Measurements from ENCODE around the gene CCNI.
"Not testable (repeated sequence)": the region's sequence is repeated elsewhere in the genome, so short reads cannot be mapped to it uniquely, and the experiment has no call there.

The CCNI gene, protein sequence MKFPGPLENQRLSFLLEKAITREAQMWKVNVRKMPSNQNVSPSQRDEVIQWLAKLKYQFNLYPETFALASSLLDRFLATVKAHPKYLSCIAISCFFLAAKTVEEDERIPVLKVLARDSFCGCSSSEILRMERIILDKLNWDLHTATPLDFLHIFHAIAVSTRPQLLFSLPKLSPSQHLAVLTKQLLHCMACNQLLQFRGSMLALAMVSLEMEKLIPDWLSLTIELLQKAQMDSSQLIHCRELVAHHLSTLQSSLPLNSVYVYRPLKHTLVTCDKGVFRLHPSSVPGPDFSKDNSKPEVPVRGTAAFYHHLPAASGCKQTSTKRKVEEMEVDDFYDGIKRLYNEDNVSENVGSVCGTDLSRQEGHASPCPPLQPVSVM

GRCh38 chr4:77075869-77076799 is at the start of gene CCNI:
Gene CCNI (minus strand): TSS chr4:77075989. CDS start chr4:77066362, 9,627 bp downstream.
- peak; percentile 85 for DNase-seq

DNA sequence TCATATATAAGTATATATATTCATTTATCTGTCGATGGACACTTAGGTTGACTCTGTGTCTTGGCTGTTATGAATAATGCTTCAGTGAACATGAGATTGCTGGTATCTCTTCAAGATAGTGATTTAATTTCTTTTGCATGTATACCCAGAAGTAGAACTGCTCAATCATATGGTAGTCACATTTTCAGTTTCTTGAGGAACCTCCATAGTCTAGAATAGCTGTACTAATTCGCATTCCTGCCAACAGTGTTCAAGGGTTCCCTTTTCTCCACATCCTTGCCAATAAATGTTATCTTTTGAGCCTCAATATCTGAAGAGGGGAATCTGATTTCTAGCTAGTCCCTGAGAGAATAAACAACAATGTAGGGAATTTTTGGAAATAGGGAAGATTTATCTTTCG is 48.8 kb upstream of the CCNI start:
- DNase-seq, result no peak

DNA sequence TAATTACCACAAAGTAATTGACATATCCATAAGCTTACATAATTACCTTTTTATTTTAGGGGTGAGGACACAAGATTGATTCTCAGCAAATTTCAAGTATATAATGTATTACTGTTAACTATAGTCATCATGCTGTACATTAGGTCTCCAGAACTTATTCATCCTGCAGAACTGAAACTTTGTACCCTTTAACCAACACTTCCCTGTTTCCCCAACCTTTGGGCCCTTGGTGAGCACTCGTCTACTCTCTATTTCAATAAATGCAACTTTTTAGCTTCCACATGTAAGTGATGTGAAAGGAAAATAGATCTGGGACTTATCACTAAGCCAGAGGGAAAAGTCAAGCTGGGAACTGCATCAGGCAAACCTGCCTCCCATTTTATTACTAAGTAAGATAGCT is 47.6 kb upstream of the CCNI start:
- DNase-seq, result no peak

DNA sequence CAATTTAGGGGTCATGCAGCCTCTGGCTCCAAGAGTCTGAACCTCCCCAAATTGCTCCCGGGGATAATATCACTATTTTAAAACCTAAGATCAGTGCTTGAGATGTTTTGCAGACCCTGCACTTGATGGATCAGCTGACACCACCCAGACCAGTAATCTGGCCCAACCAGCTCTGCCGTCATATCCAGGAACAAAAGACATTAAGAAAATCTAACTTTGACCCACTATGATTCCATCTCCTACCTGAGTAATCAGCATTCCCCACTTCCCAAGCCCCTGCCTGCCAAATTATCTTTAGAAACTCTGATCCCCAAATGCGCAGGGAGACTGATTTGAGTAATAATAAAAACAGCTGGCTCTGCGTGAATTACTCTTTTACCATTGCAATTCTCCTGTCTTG is 46.9 kb upstream of the CCNI start:
- no peak for DNase-seq

GRCh38 chr4:77121736-77122240 is 46.0 kb upstream of the CCNI start:
- DNase-seq, result no peak

- no peak for DNase-seq
Observed at GRCh38 chr4:77120886-77121508, 45.2 kb upstream of the CCNI start.

GRCh38 chr4:77117721-77118120 is 41.9 kb upstream of the CCNI start:
- no peak for DNase-seq

- no peak for DNase-seq
Observed at GRCh38 chr4:77113069-77113468, 37.3 kb upstream of the CCNI start.

- no peak for DNase-seq
Observed at GRCh38 chr4:77110730-77111129, 34.9 kb upstream of the CCNI start.

- DNase-seq, result no peak
Observed at GRCh38 chr4:77104791-77105540, 29.2 kb upstream of the CCNI start.

GRCh38 chr4:77104388-77104787 is 28.6 kb upstream of the CCNI start:
- DNase-seq, result no peak

DNA sequence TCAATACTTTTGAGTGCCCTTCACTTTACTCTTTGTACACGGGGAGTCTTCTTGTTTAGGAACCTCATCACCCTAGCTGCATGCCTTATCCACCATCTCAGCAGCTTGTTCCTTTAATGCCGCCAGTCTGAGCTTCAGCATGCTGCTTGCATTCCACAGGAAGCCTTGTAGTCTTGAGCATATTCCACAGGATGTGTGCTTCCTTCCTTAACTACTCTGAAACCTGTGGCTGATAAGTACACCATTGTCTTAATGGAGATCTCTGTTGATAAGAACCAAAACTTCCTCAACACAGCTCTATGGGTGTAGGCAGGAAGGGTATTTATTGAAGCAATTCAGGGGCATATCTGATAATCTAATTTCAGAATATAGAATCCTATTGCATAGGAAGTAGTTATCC is 24.4 kb upstream of the CCNI start:
- DNase-seq, result peak; percentile 89

- DNase-seq, result no peak
Observed at GRCh38 chr4:77097611-77098010, 21.8 kb upstream of the CCNI start.

DNA sequence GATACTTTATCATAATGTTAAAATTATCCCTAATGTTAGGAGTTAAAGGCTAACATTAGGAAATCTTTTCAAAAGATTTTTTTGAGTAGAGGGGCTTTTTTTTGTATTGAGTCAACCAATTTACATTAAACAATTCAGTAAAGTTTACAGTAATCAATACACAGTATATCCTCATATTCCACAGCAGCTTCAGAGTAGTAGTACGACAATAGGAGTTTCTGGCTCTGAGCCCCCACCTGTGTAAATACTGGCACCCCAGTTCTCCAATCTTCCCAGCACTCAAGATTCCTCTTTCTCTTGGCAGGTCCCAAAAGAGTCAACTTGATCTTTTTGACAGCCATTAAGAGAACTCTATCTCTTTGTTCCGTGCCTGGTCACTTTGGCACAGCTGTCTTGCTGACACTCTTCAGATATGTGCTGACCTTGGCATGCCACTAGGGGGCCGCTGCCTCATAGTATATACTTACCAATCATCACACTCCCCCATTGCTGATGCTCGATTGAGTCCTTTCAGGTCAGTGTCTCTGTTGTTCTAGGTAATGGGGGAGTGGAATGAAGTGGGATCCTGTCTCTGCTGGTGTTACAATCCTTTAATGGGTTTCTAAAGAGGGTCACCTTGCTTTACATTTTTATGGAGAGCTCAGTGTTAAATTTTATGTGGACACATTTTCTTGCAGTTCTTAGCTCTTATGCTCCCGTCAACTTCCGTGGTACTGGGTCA is 19.5 kb upstream of the CCNI start:
- no peak for DNase-seq

GRCh38 chr4:77094496-77094895 is 18.7 kb upstream of the CCNI start:
- no peak for DNase-seq

DNA sequence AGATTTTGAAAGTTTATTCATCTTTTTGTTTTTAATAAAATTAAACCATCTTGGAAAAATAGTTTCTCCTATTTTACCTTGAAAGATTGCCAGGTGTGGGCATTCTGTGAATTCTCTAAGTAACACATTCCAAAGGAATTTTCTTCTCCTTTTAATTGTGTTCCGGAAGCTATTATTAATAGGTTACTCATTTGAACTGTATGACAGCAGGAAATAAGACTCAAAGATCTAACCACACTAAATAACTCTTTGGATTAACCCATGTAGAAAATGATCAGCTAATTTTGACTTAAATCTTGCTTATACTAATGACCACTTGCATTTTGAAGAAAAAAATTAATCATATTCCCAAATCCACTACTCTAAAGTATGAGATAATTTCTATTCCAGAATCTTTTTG is 17.6 kb upstream of the CCNI start:
- no peak for DNase-seq

DNA sequence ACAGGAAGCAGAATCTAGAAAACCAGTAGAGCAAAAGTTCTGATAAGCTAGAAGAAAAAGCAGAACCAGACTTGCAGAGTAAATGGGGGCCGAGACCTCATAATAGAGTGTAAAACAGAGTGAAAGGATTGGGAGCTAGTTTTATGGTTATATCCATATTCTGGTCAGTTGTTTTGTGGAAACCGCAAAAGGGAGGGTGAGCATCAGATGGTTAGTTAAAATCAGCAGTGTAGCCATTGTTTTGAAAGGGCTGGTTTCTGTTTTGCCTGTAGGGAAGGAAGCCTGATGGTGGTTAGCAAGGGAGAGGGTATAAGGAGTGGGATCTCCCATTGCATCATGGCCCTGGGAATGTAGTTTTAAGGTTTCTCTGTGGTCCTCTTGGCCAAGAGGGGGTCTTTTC is 17.2 kb upstream of the CCNI start:
- peak; percentile 60 for DNase-seq

GRCh38 chr4:77089866-77090265 is 14.1 kb upstream of the CCNI start:
- no peak for DNase-seq

GRCh38 chr4:77087027-77087426 is 11.2 kb upstream of the CCNI start:
- not testable (repeated sequence) for DNase-seq

DNA sequence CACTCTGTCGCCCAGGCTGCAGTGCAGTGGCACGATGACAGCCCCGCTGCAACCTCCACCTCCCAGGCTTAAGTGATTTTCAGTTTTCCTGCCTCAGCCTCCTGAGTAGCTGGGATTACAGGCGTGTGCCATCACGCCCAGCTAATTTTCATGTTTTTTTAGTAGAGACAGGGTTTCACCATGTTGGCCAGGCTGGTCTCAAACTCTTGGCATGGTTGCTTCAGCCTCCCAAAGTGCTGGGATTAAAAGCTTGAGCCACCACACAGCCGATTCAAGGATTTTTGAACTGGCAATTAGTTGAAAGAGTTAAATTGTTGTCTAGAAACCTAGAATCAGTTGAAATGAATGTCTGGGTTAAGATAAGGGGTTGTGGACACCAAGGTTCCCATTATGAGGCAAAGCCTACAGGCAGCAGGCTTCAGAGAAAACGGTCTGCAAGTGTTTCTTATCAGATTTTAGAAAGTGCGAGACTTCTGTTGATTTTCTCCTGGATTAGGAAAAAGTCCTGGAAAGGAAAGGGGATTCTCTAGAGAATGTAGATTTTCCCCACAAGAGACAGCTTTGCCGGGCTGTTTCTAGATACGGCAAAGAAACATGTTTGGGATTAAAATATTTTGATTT is 8.3 kb upstream of the CCNI start:
- no peak for DNase-seq

- peak; percentile 45 for DNase-seq
Observed at GRCh38 chr4:77082886-77083608, 7.3 kb upstream of the CCNI start.

All from GF-D8 (cell line).